ENCODE measurements around the gene KDM6B.

DNA sequence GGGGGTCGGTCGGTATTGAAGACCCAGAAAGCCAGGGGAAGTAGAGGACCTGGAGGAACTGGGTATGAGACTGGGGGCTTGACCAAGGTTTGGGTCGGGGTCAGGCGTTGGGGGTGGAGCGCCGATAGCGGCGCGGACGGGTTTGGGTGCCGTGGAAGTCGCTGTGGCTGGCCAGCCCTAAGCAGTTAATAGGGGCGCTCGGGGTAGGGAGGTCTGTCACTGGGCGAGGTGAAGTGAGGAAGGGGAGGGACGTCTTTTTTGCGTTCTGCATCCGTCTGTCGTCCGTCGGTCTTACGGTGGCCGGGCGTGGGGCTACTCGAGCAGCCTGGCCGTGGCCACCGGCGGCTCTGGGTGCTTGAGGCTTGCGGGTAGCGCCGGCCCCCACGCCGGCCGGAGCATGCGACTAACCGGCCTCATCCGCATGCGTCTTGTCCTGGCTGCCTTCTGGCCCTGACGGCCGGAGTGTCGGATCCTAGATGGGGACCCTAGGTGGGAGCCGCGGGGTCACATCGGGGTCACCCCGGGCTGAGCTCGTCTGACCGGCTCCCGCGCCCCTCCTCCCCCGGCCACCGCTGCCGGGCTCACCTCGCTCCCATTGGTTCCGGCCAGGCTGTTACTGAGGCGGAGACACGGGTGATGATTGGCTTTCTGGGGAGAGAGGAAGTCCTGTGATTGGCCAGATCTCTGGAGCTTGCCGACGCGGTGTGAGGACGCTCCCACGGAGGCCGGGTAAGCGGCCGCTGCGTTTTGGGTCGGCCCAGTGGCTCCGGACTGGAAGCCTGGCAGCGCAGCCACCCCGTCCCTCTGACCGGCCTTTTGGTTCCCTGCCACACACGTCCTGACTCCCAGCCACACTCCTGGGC lies 10.5 kb downstream of the KDM6B start:
- no peak for TF ChIP-seq REST (IDR thresholded peaks at IDR 0.05; ENCODE audit: insufficient read depth in 1 of 2, low read depth in 2 of 2, low read length in 1 of 2)
- peak; percentile 26 for TF ChIP-seq POLR2AphosphoS5 (IDR thresholded peaks at IDR 0.05; ENCODE audit: low read depth, low read length)
- TF ChIP-seq, protein P1, sequence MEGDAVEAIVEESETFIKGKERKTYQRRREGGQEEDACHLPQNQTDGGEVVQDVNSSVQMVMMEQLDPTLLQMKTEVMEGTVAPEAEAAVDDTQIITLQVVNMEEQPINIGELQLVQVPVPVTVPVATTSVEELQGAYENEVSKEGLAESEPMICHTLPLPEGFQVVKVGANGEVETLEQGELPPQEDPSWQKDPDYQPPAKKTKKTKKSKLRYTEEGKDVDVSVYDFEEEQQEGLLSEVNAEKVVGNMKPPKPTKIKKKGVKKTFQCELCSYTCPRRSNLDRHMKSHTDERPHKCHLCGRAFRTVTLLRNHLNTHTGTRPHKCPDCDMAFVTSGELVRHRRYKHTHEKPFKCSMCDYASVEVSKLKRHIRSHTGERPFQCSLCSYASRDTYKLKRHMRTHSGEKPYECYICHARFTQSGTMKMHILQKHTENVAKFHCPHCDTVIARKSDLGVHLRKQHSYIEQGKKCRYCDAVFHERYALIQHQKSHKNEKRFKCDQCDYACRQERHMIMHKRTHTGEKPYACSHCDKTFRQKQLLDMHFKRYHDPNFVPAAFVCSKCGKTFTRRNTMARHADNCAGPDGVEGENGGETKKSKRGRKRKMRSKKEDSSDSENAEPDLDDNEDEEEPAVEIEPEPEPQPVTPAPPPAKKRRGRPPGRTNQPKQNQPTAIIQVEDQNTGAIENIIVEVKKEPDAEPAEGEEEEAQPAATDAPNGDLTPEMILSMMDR (IDR thresholded peaks at IDR 0.05) = no peak
- no peak for TF ChIP-seq TCF7L2 (IDR thresholded peaks at IDR 0.05; ENCODE audit: low read depth, low read length)

All from Panc1 (cell line).